ENCODE results near the gene TAGAP.

- TF ChIP-seq, protein P1, sequence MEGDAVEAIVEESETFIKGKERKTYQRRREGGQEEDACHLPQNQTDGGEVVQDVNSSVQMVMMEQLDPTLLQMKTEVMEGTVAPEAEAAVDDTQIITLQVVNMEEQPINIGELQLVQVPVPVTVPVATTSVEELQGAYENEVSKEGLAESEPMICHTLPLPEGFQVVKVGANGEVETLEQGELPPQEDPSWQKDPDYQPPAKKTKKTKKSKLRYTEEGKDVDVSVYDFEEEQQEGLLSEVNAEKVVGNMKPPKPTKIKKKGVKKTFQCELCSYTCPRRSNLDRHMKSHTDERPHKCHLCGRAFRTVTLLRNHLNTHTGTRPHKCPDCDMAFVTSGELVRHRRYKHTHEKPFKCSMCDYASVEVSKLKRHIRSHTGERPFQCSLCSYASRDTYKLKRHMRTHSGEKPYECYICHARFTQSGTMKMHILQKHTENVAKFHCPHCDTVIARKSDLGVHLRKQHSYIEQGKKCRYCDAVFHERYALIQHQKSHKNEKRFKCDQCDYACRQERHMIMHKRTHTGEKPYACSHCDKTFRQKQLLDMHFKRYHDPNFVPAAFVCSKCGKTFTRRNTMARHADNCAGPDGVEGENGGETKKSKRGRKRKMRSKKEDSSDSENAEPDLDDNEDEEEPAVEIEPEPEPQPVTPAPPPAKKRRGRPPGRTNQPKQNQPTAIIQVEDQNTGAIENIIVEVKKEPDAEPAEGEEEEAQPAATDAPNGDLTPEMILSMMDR (IDR thresholded peaks at IDR 0.05) = no peak
- TF ChIP-seq POLR2AphosphoS5 (IDR thresholded peaks at IDR 0.05) (no peak), POLR2A (IDR thresholded peaks at IDR 0.05) (no peak), EP300 (IDR thresholded peaks at IDR 0.05) (no peak)
Measured at GRCh38 chr6:159056003-159056402, 11.2 kb upstream of the TAGAP start.
